ENCODE data around the gene PDIA4. TPM values are rescaled to one million over a fixed set of nuclear protein-coding genes. Genes with fewer than 3 reads are reported as not detected.
"Not testable (repeated sequence)": the region's sequence is repeated elsewhere in the genome, so short reads cannot be mapped to it uniquely, and the experiment has no call there.

Gene PDIA4
- total RNA-seq, 1 donor from 2014 or later, result 266 TPM

DNA sequence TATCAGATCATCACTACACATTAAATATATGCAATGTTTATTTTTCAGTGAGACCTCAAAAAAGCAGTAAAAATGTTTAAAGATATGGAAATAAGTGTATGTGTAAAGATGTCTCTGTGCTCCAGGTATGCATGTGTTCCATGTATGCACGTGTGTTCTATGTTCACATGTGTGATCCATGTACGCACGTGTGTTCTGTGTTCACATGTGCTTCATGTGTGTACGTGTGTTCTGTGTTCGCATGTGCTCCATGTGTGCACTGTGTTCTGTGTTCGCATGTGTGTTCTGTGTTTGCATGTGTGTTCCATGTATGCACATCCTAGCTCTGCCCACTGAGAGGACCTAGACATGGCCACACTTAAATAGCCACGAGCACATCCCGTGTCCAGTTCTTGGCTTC lies 15.6 kb upstream of the PDIA4 start:
- Histone ChIP-seq H3K9me3 (ENCODE audit: insufficient read depth, low read depth, low read length) (no peaks in the 10 kb centered on the region), H3K4me2 (ENCODE audit: low read length) (no peak overlapping the region), H3K27me3 (ENCODE audit: insufficient read depth, low read length) (no peaks in the 10 kb centered on the region), H4K20me1 (ENCODE audit: insufficient read depth, low read length) (no peaks in the 10 kb centered on the region), H2AFZ (ENCODE audit: low read depth, low read length) (peak overlapping the region; percentile 10), H3K4me3 (ENCODE audit: insufficient read depth, low read depth, low read length) (no peak overlapping the region), H3K27ac (ENCODE audit: low read depth, low read length) (no peak overlapping the region), H3K36me3 (ENCODE audit: insufficient read depth, low read length) (no peaks in the 10 kb centered on the region), H3K9ac (ENCODE audit: low read length) (no peak overlapping the region), H3K4me1 (ENCODE audit: insufficient read depth, low read length) (peaks cover 2% of the 10 kb centered on the region), H3K79me2 (ENCODE audit: insufficient read depth, low read length) (no peaks in the 10 kb centered on the region)
- Mint-ChIP-seq H3K9me3 (ENCODE audit: unreplicated experiment) (peaks cover 2% of the 10 kb centered on the region), H3K4me3 (ENCODE audit: unreplicated experiment) (no peak overlapping the region), H3K27me3 (ENCODE audit: low read depth, unreplicated experiment) (no peaks in the 10 kb centered on the region), H3K4me1 (ENCODE audit: low read depth, unreplicated experiment) (no peaks in the 10 kb centered on the region), H3K36me3 (ENCODE audit: low read depth, unreplicated experiment) (no peaks in the 10 kb centered on the region), H3K27ac (ENCODE audit: unreplicated experiment) (no peak overlapping the region)
- FAIRE-seq (no peak), DNase-seq (ENCODE audit: low read depth) (no peak)
- TF ChIP-seq, protein P1, sequence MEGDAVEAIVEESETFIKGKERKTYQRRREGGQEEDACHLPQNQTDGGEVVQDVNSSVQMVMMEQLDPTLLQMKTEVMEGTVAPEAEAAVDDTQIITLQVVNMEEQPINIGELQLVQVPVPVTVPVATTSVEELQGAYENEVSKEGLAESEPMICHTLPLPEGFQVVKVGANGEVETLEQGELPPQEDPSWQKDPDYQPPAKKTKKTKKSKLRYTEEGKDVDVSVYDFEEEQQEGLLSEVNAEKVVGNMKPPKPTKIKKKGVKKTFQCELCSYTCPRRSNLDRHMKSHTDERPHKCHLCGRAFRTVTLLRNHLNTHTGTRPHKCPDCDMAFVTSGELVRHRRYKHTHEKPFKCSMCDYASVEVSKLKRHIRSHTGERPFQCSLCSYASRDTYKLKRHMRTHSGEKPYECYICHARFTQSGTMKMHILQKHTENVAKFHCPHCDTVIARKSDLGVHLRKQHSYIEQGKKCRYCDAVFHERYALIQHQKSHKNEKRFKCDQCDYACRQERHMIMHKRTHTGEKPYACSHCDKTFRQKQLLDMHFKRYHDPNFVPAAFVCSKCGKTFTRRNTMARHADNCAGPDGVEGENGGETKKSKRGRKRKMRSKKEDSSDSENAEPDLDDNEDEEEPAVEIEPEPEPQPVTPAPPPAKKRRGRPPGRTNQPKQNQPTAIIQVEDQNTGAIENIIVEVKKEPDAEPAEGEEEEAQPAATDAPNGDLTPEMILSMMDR (IDR thresholded peaks at IDR 0.05; ENCODE audit: insufficient read depth, low read depth, low read length), result no peak
- no peak for TF ChIP-seq EZH2 (IDR thresholded peaks at IDR 0.05; ENCODE audit: insufficient read depth, low read length)

DNA sequence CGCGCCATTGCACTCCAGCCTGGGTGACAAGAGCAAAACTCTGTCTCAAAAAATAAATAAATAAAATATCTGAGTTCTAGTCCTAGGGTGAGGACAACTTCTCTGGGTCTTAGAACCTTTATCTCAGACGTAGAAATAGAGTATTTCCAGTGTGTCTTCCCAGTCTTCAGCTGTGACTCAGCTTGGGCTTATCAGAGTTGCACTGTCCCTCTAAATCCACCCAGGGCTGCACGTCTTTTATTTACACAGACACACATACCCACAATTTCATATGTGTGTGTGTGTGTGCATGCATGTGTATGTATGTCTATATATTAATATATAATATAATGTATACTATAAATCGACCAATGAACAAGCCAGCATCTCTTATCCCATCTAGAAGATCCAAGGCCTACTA lies 13.0 kb upstream of the PDIA4 start:
- no peak overlapping the region for H3K27ac Mint-ChIP-seq (ENCODE audit: unreplicated experiment)

DNA sequence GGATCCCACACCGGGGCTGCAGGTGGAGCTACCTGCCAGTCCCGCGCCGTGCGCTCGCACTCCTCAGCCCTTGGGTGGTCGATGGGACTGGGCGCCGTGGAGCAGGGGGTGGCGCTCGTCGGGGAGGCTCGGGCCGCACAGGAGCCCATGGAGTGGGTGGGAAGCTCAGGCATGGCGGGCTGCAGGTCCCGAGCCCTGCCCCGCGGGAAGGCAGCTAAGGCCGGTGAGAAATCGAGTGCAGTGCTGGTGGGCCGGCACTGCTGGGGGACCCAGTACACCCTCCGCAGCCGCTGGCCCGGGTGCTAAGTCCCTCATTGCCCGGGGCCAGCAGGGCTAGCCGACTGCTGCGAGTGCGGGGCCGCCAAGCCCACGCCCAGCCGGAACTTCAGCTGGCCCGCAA lies 10.3 kb upstream of the PDIA4 start:
- H3K27me3 ChIP-seq (ENCODE audit: insufficient read depth, low read length); H3K27ac Mint-ChIP-seq (ENCODE audit: unreplicated experiment); H3K79me2 ChIP-seq (ENCODE audit: insufficient read depth, low read length); H3K4me1 ChIP-seq (ENCODE audit: insufficient read depth, low read length); H3K36me3 Mint-ChIP-seq (ENCODE audit: low read depth, unreplicated experiment); H4K20me1 ChIP-seq (ENCODE audit: insufficient read depth, low read length); H3K4me3 Mint-ChIP-seq (ENCODE audit: unreplicated experiment); H2AFZ ChIP-seq (ENCODE audit: low read depth, low read length); H3K4me1 Mint-ChIP-seq (ENCODE audit: low read depth, unreplicated experiment); DNase-seq (ENCODE audit: low read depth); H3K4me3 ChIP-seq (ENCODE audit: insufficient read depth, low read depth, low read length); H3K9me3 ChIP-seq (ENCODE audit: insufficient read depth, low read depth, low read length); H3K4me2 ChIP-seq (ENCODE audit: low read length); FAIRE-seq; H3K27me3 Mint-ChIP-seq (ENCODE audit: low read depth, unreplicated experiment); H3K9ac ChIP-seq (ENCODE audit: low read length); H3K27ac ChIP-seq (ENCODE audit: low read depth, low read length); H3K36me3 ChIP-seq (ENCODE audit: insufficient read depth, low read length): not testable (repeated sequence)
- peaks cover 10% of the 10 kb centered on the region for H3K9me3 Mint-ChIP-seq (ENCODE audit: unreplicated experiment)

More for the DNA sequence above, 13.0 kb upstream of the PDIA4 start:
- Histone ChIP-seq H3K4me2 (ENCODE audit: low read length) (no peak overlapping the region), H3K9me3 (ENCODE audit: insufficient read depth, low read depth, low read length) (no peaks in the 10 kb centered on the region), H3K36me3 (ENCODE audit: insufficient read depth, low read length) (no peaks in the 10 kb centered on the region), H3K27ac (ENCODE audit: low read depth, low read length) (no peak overlapping the region), H2AFZ (ENCODE audit: low read depth, low read length) (no peak overlapping the region), H3K4me3 (ENCODE audit: insufficient read depth, low read depth, low read length) (no peak overlapping the region), H3K9ac (ENCODE audit: low read length) (no peak overlapping the region), H3K27me3 (ENCODE audit: insufficient read depth, low read length) (no peaks in the 10 kb centered on the region), H3K4me1 (ENCODE audit: insufficient read depth, low read length) (peaks cover 2% of the 10 kb centered on the region), H4K20me1 (ENCODE audit: insufficient read depth, low read length) (no peaks in the 10 kb centered on the region), H3K79me2 (ENCODE audit: insufficient read depth, low read length) (no peaks in the 10 kb centered on the region)
- H3K36me3 Mint-ChIP-seq (ENCODE audit: low read depth, unreplicated experiment), result peaks cover 3% of the 10 kb centered on the region
- DNase-seq (ENCODE audit: low read depth) (no peak), FAIRE-seq (no peak)
- no peaks in the 10 kb centered on the region for H3K27me3 Mint-ChIP-seq (ENCODE audit: low read depth, unreplicated experiment)
- no peaks in the 10 kb centered on the region for H3K4me1 Mint-ChIP-seq (ENCODE audit: low read depth, unreplicated experiment)
- no peak overlapping the region for H3K4me3 Mint-ChIP-seq (ENCODE audit: unreplicated experiment)
- TF ChIP-seq, protein P1 (IDR thresholded peaks at IDR 0.05; ENCODE audit: insufficient read depth, low read depth, low read length), result no peak
- no peak for TF ChIP-seq EZH2 (IDR thresholded peaks at IDR 0.05; ENCODE audit: insufficient read depth, low read length)
- peaks cover 7% of the 10 kb centered on the region for H3K9me3 Mint-ChIP-seq (ENCODE audit: unreplicated experiment)
